NT2/D1 (cell line): ENCODE data around the gene SDK1.

Source experiments
- YY1 ChIP-seq: IDR thresholded peaks from 2 replicates; pipeline ENCODE4 v1.6.1; 2011; ENCODE audit not compliant: insufficient read length, insufficient read depth
- ZNF274 ChIP-seq: IDR thresholded peaks from 2 replicates; pipeline ENCODE4 v1.6.1; 2011; ENCODE audit warnings: mild to moderate bottlenecking, low read depth, low read length

DNA sequence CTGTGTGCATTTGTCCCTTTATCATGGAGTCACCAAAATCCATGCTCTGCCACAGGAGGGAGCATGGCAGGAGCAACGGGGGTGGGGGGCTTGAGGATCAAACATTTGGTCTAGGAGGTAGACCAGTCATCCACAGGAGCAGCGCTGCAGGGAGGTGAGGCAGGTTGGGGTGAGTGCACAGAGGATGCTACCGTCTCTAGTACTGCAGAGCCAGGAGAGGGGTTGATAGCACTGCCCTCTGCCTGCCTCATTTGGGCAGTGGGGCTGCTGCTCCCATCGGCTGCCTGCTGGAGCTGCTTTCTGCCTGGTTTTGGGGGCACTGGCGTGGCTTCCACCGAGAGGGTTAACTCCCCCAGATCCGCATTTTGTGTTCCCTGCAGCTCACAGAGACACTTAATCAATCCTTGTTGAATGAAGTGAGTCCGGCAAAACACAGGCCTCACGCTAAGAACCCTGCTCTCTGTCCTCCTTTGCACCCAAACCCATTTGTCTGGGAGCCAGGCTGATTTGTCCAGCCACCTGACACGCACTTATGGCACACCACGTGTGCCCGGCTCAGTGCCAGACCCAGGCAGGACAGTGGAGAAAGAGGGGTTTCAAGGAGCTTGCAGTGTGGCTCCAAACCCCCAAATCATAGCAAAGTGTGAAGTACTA lies 854.0 kb downstream of the SDK1 start:
- no peak for TF ChIP-seq ZNF274
- TF ChIP-seq YY1, result no peak
